Esophagus squamous epithelium (tissue), 4 donors: ENCODE data around the gene MDFIC.

Experiments
- POLR2A ChIP-seq, 4 donors: fragments of 450-650 bp; IDR thresholded peaks; one replicate each; pipeline ENCODE4 v1.6.1; 2017; ENCODE audit warnings: antibody characterized with exemption in 4 of 4, mild to moderate bottlenecking in 4 of 4, moderate library complexity in 3 of 4
- TF ChIP-seq, protein P1 (sequence below), 6 experiments: fragments of 450-650 bp in 4 of 6; fragments of 200-600 bp in 2 of 6; sonication (generic) in 2 of 6; IDR thresholded peaks; one replicate each; pipeline ENCODE4 v1.5.1; 2016 to 2019; ENCODE audit warnings: antibody characterized with exemption in 6 of 6, mild to moderate bottlenecking in 4 of 6, moderate library complexity in 4 of 6

- TF ChIP-seq, protein P1, sequence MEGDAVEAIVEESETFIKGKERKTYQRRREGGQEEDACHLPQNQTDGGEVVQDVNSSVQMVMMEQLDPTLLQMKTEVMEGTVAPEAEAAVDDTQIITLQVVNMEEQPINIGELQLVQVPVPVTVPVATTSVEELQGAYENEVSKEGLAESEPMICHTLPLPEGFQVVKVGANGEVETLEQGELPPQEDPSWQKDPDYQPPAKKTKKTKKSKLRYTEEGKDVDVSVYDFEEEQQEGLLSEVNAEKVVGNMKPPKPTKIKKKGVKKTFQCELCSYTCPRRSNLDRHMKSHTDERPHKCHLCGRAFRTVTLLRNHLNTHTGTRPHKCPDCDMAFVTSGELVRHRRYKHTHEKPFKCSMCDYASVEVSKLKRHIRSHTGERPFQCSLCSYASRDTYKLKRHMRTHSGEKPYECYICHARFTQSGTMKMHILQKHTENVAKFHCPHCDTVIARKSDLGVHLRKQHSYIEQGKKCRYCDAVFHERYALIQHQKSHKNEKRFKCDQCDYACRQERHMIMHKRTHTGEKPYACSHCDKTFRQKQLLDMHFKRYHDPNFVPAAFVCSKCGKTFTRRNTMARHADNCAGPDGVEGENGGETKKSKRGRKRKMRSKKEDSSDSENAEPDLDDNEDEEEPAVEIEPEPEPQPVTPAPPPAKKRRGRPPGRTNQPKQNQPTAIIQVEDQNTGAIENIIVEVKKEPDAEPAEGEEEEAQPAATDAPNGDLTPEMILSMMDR (IDR thresholded peaks at IDR 0.05): no peak
- no peak for TF ChIP-seq POLR2A (IDR thresholded peaks at IDR 0.05)
Observed at GRCh38 chr7:114969096-114969495, 47.2 kb downstream of the MDFIC start.
